PFSK-1 (cell line): ENCODE data around the gene POLG.

ENCODE experiments used
- FOXP2 ChIP-seq: optimal IDR thresholded peaks from 2 replicates; pipeline ENCODE3; 2011; ENCODE audit warnings: borderline replicate concordance, control low read depth, inconsistent platforms; ENCODE audit not compliant: insufficient read depth; ENCODE audit errors: extremely low read length, extremely low read depth
- POLR2AphosphoS5 ChIP-seq: IDR thresholded peaks from 2 replicates; pipeline ENCODE4 v1.6.1; 2012; ENCODE audit warnings: low read depth, mild to moderate bottlenecking, control low read depth, low read length, moderate library complexity
- SIN3A ChIP-seq: IDR thresholded peaks from 2 replicates; pipeline ENCODE4 v1.6.1; 2012; ENCODE audit warnings: mild to moderate bottlenecking, low read length, moderate library complexity, borderline replicate concordance; ENCODE audit not compliant: insufficient read depth
- TAF1 ChIP-seq: IDR thresholded peaks from 2 replicates; pipeline ENCODE4 v1.6.1; 2012; ENCODE audit warnings: low read length, control low read depth, borderline replicate concordance; ENCODE audit not compliant: insufficient read depth
- TF ChIP-seq, protein P1 (sequence below), 2 experiments: IDR thresholded peaks; 2 replicates each; pipeline versions ENCODE4 v1.6.1 to v1.8.0; 2011 to 2012; ENCODE audit warnings: low read depth in 2 of 2, low read length in 2 of 2, control low read depth in 1 of 2, inconsistent platforms in 1 of 2, mild to moderate bottlenecking in 1 of 2, moderate library complexity in 1 of 2; ENCODE audit not compliant: insufficient read depth in 1 of 2

POLG gene

DNA sequence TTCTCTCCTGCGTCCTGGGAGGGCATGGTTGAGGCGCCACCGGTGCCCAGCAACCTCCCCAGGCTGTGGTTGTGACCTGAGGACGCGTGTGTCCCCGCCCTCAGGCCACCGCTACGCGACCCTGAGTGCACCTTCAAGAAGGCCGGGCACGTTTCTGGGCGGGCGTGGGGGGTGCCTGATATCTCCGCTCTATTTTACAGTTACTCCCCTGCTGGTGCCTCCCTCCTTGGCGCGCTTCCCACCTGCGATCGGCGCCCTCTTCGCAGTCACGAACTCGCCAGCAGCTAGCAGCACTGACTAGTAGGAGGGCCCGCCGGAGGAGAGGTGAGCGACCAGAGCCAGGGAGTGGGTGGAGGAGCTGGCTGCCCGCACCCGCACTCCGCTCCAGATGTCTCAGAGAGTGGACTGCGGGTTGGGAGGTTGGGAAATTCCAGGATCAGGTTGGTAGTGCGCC lies 43.2 kb upstream of the POLG start:
- TF ChIP-seq, protein P1, sequence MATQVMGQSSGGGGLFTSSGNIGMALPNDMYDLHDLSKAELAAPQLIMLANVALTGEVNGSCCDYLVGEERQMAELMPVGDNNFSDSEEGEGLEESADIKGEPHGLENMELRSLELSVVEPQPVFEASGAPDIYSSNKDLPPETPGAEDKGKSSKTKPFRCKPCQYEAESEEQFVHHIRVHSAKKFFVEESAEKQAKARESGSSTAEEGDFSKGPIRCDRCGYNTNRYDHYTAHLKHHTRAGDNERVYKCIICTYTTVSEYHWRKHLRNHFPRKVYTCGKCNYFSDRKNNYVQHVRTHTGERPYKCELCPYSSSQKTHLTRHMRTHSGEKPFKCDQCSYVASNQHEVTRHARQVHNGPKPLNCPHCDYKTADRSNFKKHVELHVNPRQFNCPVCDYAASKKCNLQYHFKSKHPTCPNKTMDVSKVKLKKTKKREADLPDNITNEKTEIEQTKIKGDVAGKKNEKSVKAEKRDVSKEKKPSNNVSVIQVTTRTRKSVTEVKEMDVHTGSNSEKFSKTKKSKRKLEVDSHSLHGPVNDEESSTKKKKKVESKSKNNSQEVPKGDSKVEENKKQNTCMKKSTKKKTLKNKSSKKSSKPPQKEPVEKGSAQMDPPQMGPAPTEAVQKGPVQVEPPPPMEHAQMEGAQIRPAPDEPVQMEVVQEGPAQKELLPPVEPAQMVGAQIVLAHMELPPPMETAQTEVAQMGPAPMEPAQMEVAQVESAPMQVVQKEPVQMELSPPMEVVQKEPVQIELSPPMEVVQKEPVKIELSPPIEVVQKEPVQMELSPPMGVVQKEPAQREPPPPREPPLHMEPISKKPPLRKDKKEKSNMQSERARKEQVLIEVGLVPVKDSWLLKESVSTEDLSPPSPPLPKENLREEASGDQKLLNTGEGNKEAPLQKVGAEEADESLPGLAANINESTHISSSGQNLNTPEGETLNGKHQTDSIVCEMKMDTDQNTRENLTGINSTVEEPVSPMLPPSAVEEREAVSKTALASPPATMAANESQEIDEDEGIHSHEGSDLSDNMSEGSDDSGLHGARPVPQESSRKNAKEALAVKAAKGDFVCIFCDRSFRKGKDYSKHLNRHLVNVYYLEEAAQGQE (IDR thresholded peaks at IDR 0.05; ENCODE audit: insufficient read depth in 1 of 2, low read depth in 2 of 2, low read length in 2 of 2): no peak
- TF ChIP-seq POLR2AphosphoS5 (no peak), FOXP2 (no peak), SIN3A (no peak), TAF1 (no peak)

DNA sequence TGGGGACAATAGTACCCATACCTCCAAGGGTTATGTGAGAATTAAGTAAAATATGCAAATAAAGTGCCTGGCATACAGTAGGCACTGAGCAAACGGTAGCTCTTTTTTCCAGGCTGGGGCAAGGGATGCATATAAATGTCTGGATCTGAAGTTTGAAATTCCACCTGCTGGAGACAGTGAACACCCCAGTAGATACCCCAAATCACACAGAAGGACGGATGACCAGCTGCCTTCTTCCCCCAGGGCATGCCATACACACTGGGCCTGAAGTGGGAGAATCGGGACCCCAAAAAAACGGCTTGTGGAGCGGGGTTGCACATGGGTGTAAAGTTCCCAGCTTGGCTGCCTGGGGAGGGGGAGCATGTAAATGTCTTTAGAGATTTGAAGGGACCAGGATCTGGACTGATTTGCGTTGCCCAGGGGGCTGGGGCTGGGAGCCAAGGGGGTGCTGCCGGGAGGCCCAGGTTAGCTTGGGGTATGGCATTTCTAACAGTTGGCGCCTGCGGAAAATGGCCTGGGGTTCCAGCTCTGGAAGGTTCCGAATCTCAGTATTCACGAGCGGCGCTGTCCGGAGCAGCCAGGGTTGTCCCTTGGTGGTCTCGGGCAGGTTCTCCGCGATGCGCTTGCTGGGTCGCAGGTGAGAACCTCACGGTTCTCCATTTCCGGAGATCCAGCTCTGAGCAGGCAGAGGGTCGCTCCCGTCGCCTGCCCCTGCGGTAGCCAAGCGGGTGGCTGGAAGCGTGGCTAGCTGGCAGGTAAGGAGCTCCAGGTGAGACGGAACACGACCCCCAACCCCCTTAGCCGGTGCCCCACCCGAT lies 42.6 kb upstream of the POLG start:
- no peak for TF ChIP-seq FOXP2
- no peak for TF ChIP-seq TAF1
- TF ChIP-seq, protein P1 (IDR thresholded peaks at IDR 0.05; ENCODE audit: insufficient read depth in 1 of 2, low read depth in 2 of 2, low read length in 2 of 2): no peak
- TF ChIP-seq POLR2AphosphoS5: no peak
- TF ChIP-seq SIN3A: no peak

DNA sequence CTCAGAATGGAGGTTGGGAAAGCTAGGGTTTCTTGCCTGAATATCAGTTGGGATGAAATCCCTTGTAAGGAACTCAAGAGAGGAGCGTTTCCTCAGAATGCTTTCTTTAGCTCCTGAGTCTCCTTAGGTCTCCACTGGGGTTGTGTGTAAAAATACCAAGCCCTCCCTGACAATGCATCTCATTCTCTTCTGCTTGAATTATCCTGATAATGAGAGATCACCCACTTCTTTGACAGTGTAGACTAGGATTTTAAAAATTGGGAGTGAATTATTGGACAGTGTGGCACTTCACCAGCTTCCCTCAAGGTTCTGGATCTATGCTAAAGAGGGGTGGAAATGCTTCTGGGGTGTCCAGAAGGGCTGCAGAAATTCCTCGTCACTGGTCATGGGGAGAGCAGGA lies 41.8 kb upstream of the POLG start:
- no peak for TF ChIP-seq POLR2AphosphoS5
- no peak for TF ChIP-seq TAF1
- TF ChIP-seq FOXP2: no peak
- TF ChIP-seq SIN3A: no peak
- TF ChIP-seq, protein P1 (IDR thresholded peaks at IDR 0.05; ENCODE audit: insufficient read depth in 1 of 2, low read depth in 2 of 2, low read length in 2 of 2): no peak

DNA sequence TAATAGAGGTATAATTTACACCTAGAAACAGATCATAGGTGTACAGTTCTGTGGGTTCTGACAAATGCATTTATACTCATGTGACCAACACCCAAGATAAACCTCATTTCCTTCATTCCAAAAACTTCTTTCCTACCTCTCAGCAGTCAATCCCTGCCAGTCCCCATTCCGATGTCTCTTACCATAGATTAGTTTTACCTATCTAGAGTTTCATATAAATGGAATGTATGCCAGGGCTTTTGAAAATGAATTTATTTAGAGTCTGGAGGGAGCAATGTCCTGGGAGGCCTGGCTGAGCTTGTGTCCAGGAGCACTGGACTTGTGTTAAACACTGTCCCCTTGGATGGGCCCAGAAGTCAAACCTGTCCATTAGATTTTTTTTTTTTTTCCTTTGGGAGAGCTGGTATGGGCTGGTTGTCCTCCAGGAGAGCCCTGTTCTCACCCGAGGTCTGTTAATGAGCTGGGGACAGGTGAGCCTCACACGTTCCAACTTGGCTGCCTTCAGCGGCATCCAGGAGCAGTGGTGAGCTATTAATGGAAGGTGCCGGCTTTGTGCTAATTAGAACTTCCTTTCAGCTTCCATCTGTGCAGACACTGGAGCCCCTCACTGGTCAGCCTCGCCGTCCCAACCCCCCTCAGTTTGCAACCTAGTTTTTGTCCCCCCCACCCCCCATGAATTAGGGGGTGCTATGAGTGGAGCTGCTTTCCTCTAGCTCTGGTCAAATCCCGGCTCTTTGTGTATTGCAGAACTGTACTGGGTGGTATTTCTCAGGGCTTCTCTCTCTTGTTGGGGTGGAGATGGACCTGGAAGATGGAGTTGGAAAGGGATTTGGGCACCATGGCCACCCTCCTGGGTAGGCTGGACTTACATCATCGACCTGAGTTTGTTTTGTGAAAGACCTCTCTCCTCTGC lies 40.7 kb upstream of the POLG start:
- TF ChIP-seq FOXP2: no peak
- TF ChIP-seq, protein P1 (IDR thresholded peaks at IDR 0.05; ENCODE audit: insufficient read depth in 1 of 2, low read depth in 2 of 2, low read length in 2 of 2): no peak
- TF ChIP-seq POLR2AphosphoS5: no peak
- TF ChIP-seq SIN3A: no peak
- TF ChIP-seq TAF1: no peak
